Keratinocyte (primary cell): Measurements from ENCODE around the gene ANKRA2.

Experiments used
- EZH2 ChIP-seq: IDR thresholded peaks from one replicate; pipeline ENCODE4 v1.6.1; 2012; ENCODE audit warnings: inconsistent platforms, mild to moderate bottlenecking, low read length, moderate library complexity
- TF ChIP-seq, protein P1 (sequence below), 3 experiments: IDR thresholded peaks in 1 of 3; conservative IDR thresholded peaks in 1 of 3; optimal IDR thresholded peaks in 1 of 3; 2 replicates in 2 of 3; 3 replicates in 1 of 3; pipeline versions ENCODE3 to v1.5.1; 2011; ENCODE audit warnings: low read length in 3 of 3, mild to moderate bottlenecking in 3 of 3, moderate library complexity in 2 of 3, control low read depth in 1 of 3, inconsistent platforms in 1 of 3; ENCODE audit not compliant: insufficient read depth in 2 of 3; ENCODE audit errors: extremely low read depth in 1 of 3

DNA sequence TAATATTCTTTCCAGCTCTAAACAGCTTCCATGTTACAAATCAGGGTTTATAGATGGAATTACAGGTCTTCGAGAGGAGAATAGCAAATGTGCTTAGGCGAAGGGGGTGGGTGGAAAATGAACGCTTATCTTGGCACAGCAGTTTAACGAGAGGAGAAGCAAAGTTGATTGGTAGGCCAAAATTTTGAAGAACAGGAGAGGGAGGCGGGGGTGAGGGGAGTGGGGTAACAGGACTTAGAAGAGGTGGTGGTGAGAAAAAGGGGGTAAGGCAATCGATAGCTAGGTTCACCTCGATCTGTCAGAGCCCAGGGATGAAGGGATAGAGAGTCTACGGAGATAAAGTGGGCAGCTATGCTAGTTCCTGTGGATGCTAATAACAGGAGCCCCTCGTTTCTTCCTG lies 764 bp downstream of the ANKRA2 start:
- TF ChIP-seq, protein P1, sequence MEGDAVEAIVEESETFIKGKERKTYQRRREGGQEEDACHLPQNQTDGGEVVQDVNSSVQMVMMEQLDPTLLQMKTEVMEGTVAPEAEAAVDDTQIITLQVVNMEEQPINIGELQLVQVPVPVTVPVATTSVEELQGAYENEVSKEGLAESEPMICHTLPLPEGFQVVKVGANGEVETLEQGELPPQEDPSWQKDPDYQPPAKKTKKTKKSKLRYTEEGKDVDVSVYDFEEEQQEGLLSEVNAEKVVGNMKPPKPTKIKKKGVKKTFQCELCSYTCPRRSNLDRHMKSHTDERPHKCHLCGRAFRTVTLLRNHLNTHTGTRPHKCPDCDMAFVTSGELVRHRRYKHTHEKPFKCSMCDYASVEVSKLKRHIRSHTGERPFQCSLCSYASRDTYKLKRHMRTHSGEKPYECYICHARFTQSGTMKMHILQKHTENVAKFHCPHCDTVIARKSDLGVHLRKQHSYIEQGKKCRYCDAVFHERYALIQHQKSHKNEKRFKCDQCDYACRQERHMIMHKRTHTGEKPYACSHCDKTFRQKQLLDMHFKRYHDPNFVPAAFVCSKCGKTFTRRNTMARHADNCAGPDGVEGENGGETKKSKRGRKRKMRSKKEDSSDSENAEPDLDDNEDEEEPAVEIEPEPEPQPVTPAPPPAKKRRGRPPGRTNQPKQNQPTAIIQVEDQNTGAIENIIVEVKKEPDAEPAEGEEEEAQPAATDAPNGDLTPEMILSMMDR (optimal IDR thresholded peaks at IDR 0.05 in 1 of 3, IDR thresholded peaks at IDR 0.05 in 1 of 3, conservative IDR thresholded peaks at IDR 0.05 in 1 of 3; ENCODE audit: extremely low read depth in 1 of 3, insufficient read depth in 2 of 3, low read length in 3 of 3) = no peak
- no peak for TF ChIP-seq EZH2
